ENCODE measurements around the gene BDKRB2.

BDKRB2 gene

GRCh38 chr14:96252999-96253539, 48.4 kb downstream of the BDKRB2 start:
- no peak for DNase-seq (ENCODE audit: low spot score)

- no peak for DNase-seq (ENCODE audit: low spot score)
These were observed 50.0 kb downstream of the BDKRB2 start for GRCh38 chr14:96254687-96255086.

- no peak for DNase-seq (ENCODE audit: low spot score)
These were observed 51.1 kb downstream of the BDKRB2 start, which contains the start of gene BDKRB1 for GRCh38 chr14:96255501-96256366. Gene BDKRB1, plus strand, starts transcription at chr14:96256210. Its CDS starts 7,473 bp downstream, at chr14:96263683.

- no peak for DNase-seq (ENCODE audit: low spot score)
These were observed 51.8 kb downstream of the BDKRB2 start for GRCh38 chr14:96256407-96256806.

- no peak for DNase-seq (ENCODE audit: low spot score)
These were observed 52.4 kb downstream of the BDKRB2 start for GRCh38 chr14:96257056-96257455.

GRCh38 chr14:96257900-96258299, 53.3 kb downstream of the BDKRB2 start:
- DNase-seq (ENCODE audit: low spot score): no peak

- DNase-seq (ENCODE audit: low spot score): no peak
These were observed 55.7 kb downstream of the BDKRB2 start for GRCh38 chr14:96260341-96260821.

GRCh38 chr14:96261053-96261452, 56.4 kb downstream of the BDKRB2 start:
- no peak for DNase-seq (ENCODE audit: low spot score)

GRCh38 chr14:96261772-96262655, 57.4 kb downstream of the BDKRB2 start:
- no peak for DNase-seq (ENCODE audit: low spot score)

- DNase-seq (ENCODE audit: low spot score): no peak
These were observed 58.9 kb downstream of the BDKRB2 start for GRCh38 chr14:96263347-96264199.

- DNase-seq (ENCODE audit: low spot score): no peak
These were observed 59.5 kb downstream of the BDKRB2 start for GRCh38 chr14:96264200-96264553.

GRCh38 chr14:96264853-96265252, 60.2 kb downstream of the BDKRB2 start:
- DNase-seq (ENCODE audit: low spot score): no peak

- no peak for DNase-seq (ENCODE audit: low spot score)
These were observed 60.9 kb downstream of the BDKRB2 start for GRCh38 chr14:96265383-96266095.

GRCh38 chr14:96267336-96267735, 62.7 kb downstream of the BDKRB2 start:
- DNase-seq (ENCODE audit: low spot score): no peak

- no peak for DNase-seq (ENCODE audit: low spot score)
These were observed 63.3 kb downstream of the BDKRB2 start for GRCh38 chr14:96267916-96268315.

GRCh38 chr14:96268431-96269358, 64.1 kb downstream of the BDKRB2 start:
- no peak for DNase-seq (ENCODE audit: low spot score)

- no peak for DNase-seq (ENCODE audit: low spot score)
These were observed 64.7 kb downstream of the BDKRB2 start for GRCh38 chr14:96269359-96269710.

- no peak for DNase-seq (ENCODE audit: low spot score)
These were observed 66.2 kb downstream of the BDKRB2 start for GRCh38 chr14:96270565-96271420.

- no peak for DNase-seq (ENCODE audit: low spot score)
These were observed 66.8 kb downstream of the BDKRB2 start for GRCh38 chr14:96271421-96271762.
